Activated B cell treated with CpG ODN at 0.5 μM for 24 hours (primary cell): ENCODE measurements around the gene ZSCAN26. TPM values are rescaled to one million over a fixed set of nuclear protein-coding genes. Genes with fewer than 3 reads are reported as not detected.
"Not testable (repeated sequence)": the region's sequence is repeated elsewhere in the genome, so short reads cannot be mapped to it uniquely, and the experiment has no call there.

Experiments
- ATAC-seq: fragments of 200-7000 bp; cut with Tn5 transposase; one replicate; pipeline ENCODE4 v1.10.0; 2021; ENCODE audit warnings: low read depth, mild to moderate bottlenecking, moderate library complexity
- CTCF ChIA-PET: fragments of 350-600 bp; sonication (Branson Sonifier 250); formaldehyde crosslinking; loops from one replicate; lab custom pipeline; 2021; ENCODE audit warnings: antibody characterized with exemption; lab: Charles Lee
- POLR2A ChIA-PET: fragments of 350-600 bp; sonication (Branson Sonifier 250); formaldehyde crosslinking; loops from one replicate; lab custom pipeline; 2021; ENCODE audit warnings: antibody characterized with exemption; lab: Charles Lee
- DNase-seq: peaks from one replicate; pipeline ENCODE4 v3.0.0; 2022
- H3K27ac Mint-ChIP-seq: one replicate; pipeline ENCODE4 v1.8.0; 2020; ENCODE audit warnings: mixed read lengths
- H3K27me3 Mint-ChIP-seq: one replicate; pipeline ENCODE4 v1.8.0; 2021; ENCODE audit warnings: mixed read lengths
- H3K36me3 Mint-ChIP-seq: one replicate; pipeline ENCODE4 v1.8.0; 2021; ENCODE audit warnings: low read depth, mixed read lengths
- H3K4me1 Mint-ChIP-seq: one replicate; pipeline ENCODE4 v1.8.0; 2021; ENCODE audit warnings: mixed read lengths
- H3K4me3 Mint-ChIP-seq: one replicate; pipeline ENCODE4 v1.8.0; 2020; ENCODE audit warnings: mild to moderate bottlenecking, mixed read lengths
- H3K9me3 Mint-ChIP-seq: one replicate; pipeline ENCODE4 v1.8.0; 2020; ENCODE audit warnings: mixed read lengths
- CTCF ChIP-seq: fragments of 200-600 bp; IDR thresholded peaks from one replicate; pipeline ENCODE4 v1.8.0; 2022; ENCODE audit warnings: antibody characterized with exemption, mild to moderate bottlenecking
- intact Hi-C: fragments of 100-400 bp; cut with micrococcal nuclease; formaldehyde crosslinking; loops from one replicate; pipeline ENCODE4 v1.15.1; 2024
- total RNA-seq: library from RNA; stranded (reverse); gene quantifications from 2 replicates; pipeline ENCODE4 v1.2.3, GENCODE V29; 2022

Gene ZSCAN26
- total RNA-seq, 1 donor from 2014 or later: 16.0 TPM

- Mint-ChIP-seq H3K27me3 (peaks cover 15% of the 10 kb centered on the region), H3K4me3 (no peak overlapping the region), H3K4me1 (peaks cover 12% of the 10 kb centered on the region), H3K36me3 (peaks cover 2% of the 10 kb centered on the region), H3K27ac (no peak overlapping the region), H3K9me3 (no peaks in the 10 kb centered on the region)
- ChIA-PET POLR2A (interaction anchor here (1.1 kb wide), 1 partner anchor 141 kb away, joined by 3 read pairs; the partner anchor contains the start of gene ZKSCAN8), CTCF (no interaction called here)
- no peak for ATAC-seq
- no peak for DNase-seq
- intact Hi-C loops: no loop called here
- no peak for TF ChIP-seq CTCF
Observed at GRCh38 chr6:28282926-28283325, 16.0 kb downstream of the ZSCAN26 start.

DNA sequence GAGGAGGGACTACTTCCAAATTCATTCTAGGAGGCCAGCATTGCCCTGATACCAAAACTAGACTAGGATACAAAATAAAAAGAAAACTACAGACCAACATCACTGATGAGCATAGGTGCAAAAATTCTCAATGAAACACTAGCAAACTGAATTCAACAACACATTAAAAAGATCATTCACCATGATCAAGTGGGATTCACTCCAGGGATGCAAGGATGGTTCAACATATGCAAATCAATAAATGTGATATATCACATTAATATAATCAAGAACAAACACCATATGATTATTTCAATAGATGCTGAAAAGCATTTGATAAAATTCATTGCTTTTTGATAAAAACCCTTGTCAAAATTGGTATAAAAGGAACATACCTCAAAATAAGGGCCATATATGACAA is 24.6 kb downstream of the ZSCAN26 start:
- ChIA-PET CTCF (interaction anchor here (0.6 kb wide), 1 partner anchor 332 kb away, joined by 3 read pairs; no protein-coding TSS in a partner anchor), POLR2A (interaction anchor here (0.7 kb wide), 1 partner anchor 10 kb away, joined by 6 read pairs; the partner anchor contains the start of gene PGBD1)
- H3K9me3 Mint-ChIP-seq: no peaks in the 10 kb centered on the region

DNA sequence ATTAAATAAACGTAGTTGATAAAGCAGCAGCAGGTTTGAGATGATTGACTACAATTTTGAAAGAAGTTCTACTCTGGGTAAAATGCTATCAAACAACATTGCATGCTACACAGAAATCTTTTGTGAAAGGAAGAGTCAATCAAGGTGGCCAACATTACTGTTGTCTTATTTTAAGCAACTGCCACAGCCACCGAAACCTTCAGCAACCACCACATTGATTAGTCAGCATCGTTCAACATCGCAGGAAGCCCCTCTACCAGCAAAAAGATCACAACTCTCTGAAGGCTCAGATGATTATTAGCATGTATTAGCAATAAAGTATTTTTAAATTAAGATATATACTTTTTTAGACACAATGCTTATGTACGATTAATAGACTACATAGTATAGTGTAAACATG is 28.4 kb downstream of the ZSCAN26 start:
- DNase-seq: no peak
- Mint-ChIP-seq H3K27ac (no peak overlapping the region), H3K4me3 (no peak overlapping the region), H3K27me3 (no peaks in the 10 kb centered on the region), H3K4me1 (no peaks in the 10 kb centered on the region), H3K9me3 (no peaks in the 10 kb centered on the region), H3K36me3 (no peaks in the 10 kb centered on the region)
- POLR2A ChIA-PET: no interaction called here
- no peak for TF ChIP-seq CTCF
- CTCF ChIA-PET: no interaction called here
- intact Hi-C loops: no loop called here
- no peak for ATAC-seq

More for the DNA sequence above, 24.6 kb downstream of the ZSCAN26 start:
- ATAC-seq (no peak), DNase-seq (no peak)
- Mint-ChIP-seq H3K27ac (no peak overlapping the region), H3K36me3 (peaks cover 1% of the 10 kb centered on the region), H3K4me3 (no peak overlapping the region), H3K4me1 (no peaks in the 10 kb centered on the region), H3K27me3 (no peaks in the 10 kb centered on the region)
- no peak for TF ChIP-seq CTCF
- intact Hi-C loops: no loop called here

DNA sequence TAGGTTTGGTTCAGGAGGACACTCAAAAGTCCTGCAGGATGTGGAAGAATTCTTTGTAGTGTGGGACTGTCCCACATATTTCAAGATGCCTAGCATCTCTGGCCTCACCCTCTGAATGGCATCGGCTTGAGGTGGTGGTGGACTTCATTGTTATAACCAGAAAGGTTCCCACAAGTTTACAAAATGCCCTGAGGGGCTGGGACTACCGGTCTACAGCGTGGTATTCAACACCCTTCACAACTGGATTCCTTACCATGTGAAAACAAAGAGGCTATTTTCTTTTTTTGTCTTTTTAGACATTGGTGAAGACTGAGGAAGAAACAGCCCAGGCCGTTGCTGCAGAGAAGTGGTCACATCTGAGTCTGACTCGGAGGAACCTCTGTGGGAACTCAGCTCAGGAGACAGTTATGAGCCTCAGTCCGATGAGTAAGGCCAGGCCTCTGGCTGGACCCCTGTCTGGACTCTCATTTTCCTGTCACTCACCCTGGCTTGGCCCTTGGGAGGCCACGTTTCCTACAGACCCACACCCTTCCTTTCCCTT is 29.6 kb downstream of the ZSCAN26 start:
- intact Hi-C loops: no loop called here
- ATAC-seq (no peak), DNase-seq (no peak)
- no peaks in the 10 kb centered on the region for H3K9me3 Mint-ChIP-seq
- no peaks in the 10 kb centered on the region for H3K4me1 Mint-ChIP-seq
- POLR2A ChIA-PET: no interaction called here
- no peaks in the 10 kb centered on the region for H3K27me3 Mint-ChIP-seq
- CTCF ChIA-PET: no interaction called here
- no peak overlapping the region for H3K4me3 Mint-ChIP-seq
- no peaks in the 10 kb centered on the region for H3K36me3 Mint-ChIP-seq
- H3K27ac Mint-ChIP-seq: no peak overlapping the region
- TF ChIP-seq CTCF: no peak

GRCh38 chr6:28303570-28303969 is 36.6 kb downstream of the ZSCAN26 start:
- Mint-ChIP-seq H3K9me3 (peaks cover 5% of the 10 kb centered on the region), H3K4me1 (peaks cover 5% of the 10 kb centered on the region), H3K27ac (no peak overlapping the region), H3K4me3 (no peak overlapping the region), H3K27me3 (no peaks in the 10 kb centered on the region), H3K36me3 (no peaks in the 10 kb centered on the region)
- no peak for TF ChIP-seq CTCF
- ATAC-seq: no peak
- ChIA-PET CTCF (no interaction called here), POLR2A (no interaction called here)
- DNase-seq: no peak
- intact Hi-C loops: no loop called here

- H3K27me3 Mint-ChIP-seq, H3K36me3 Mint-ChIP-seq, ATAC-seq, CTCF ChIA-PET, intact Hi-C loops, DNase-seq, H3K9me3 Mint-ChIP-seq, POLR2A ChIA-PET, H3K27ac Mint-ChIP-seq, H3K4me3 Mint-ChIP-seq, H3K4me1 Mint-ChIP-seq: not testable (repeated sequence)
Observed at GRCh38 chr6:28306363-28306762, 39.4 kb downstream of the ZSCAN26 start.
